OCI-LY1 (cell line): ENCODE measurements around the gene PICK1.

Source experiments
- H2AFZ ChIP-seq: fragments of 200-600 bp; sonication (generic), shearing (Covaris generic); 2 replicates; pipeline ENCODE4 v1.6.0; 2014; ENCODE audit warnings: antibody characterized with exemption, mild to moderate bottlenecking, low read length
- H3F3A ChIP-seq: fragments of 200-600 bp; sonication (generic), shearing (Covaris generic); 2 replicates; pipeline ENCODE4 v1.6.0; 2014; ENCODE audit warnings: mild to moderate bottlenecking, antibody characterized with exemption, low read length, moderate library complexity; ENCODE audit not compliant: insufficient read depth
- H3K27ac ChIP-seq: fragments of 200-600 bp; sonication (generic); 2 replicates; pipeline ENCODE4 v1.5.1; 2014; ENCODE audit warnings: low read length, mixed run types, mild to moderate bottlenecking, low read depth; ENCODE audit not compliant: poor library complexity, severe bottlenecking
- H3K27me3 ChIP-seq: fragments of 200-600 bp; sonication (generic); 2 replicates; pipeline ENCODE4 v1.6.0; 2014; ENCODE audit warnings: antibody characterized with exemption, mild to moderate bottlenecking, low read length, moderate library complexity; ENCODE audit not compliant: insufficient read depth
- H3K36me3 ChIP-seq: fragments of 200-600 bp; sonication (generic); 2 replicates; pipeline ENCODE4 v1.6.1; 2014; ENCODE audit warnings: mild to moderate bottlenecking, antibody characterized with exemption, low read length, moderate library complexity, mixed read lengths; ENCODE audit not compliant: insufficient read depth
- H3K4me1 ChIP-seq: fragments of 200-600 bp; sonication (generic); 2 replicates; pipeline ENCODE4 v1.5.1; 2014; ENCODE audit warnings: mild to moderate bottlenecking, low read length, moderate library complexity; ENCODE audit not compliant: insufficient read depth, severe bottlenecking
- H3K4me2 ChIP-seq: fragments of 200-600 bp; sonication (generic), shearing (Covaris generic); 2 replicates; pipeline ENCODE4 v1.6.1; 2014; ENCODE audit warnings: low read length
- H3K4me3 ChIP-seq: fragments of 200-600 bp; sonication (generic); 2 replicates; pipeline ENCODE4 v1.5.1; 2014; ENCODE audit warnings: low read length, low read depth, mild to moderate bottlenecking, mixed read lengths; ENCODE audit not compliant: poor library complexity, severe bottlenecking
- H3K79me2 ChIP-seq: fragments of 200-600 bp; shearing (Covaris generic); 2 replicates; pipeline ENCODE4 v1.6.1; 2016; ENCODE audit warnings: mixed run types, low read length, mixed read lengths; ENCODE audit not compliant: insufficient read depth
- H3K9ac ChIP-seq: fragments of 200-600 bp; sonication (generic), shearing (Covaris generic); 2 replicates; pipeline ENCODE4 v1.6.1; 2014; ENCODE audit warnings: mild to moderate bottlenecking, low read length, mixed read lengths
- H3K9me2 ChIP-seq: fragments of 200-600 bp; sonication (generic), shearing (Covaris generic); 2 replicates; pipeline ENCODE4 v1.6.1; 2014; ENCODE audit warnings: low read depth, mild to moderate bottlenecking, low read length, mixed read lengths
- H3K9me3 ChIP-seq: fragments of 200-600 bp; shearing (Covaris generic); 2 replicates; pipeline ENCODE4 v1.6.1; 2014; ENCODE audit warnings: low read length, mixed read lengths
- H4K20me1 ChIP-seq: fragments of 200-600 bp; sonication (generic), shearing (Covaris generic); 2 replicates; pipeline ENCODE4 v1.6.0; 2016; ENCODE audit warnings: mild to moderate bottlenecking, low read length; ENCODE audit not compliant: insufficient read depth
- CTCF ChIP-seq: fragments of 200-600 bp; sonication (generic), shearing (Covaris generic); IDR thresholded peaks from 2 replicates; pipeline ENCODE4 v1.5.1; 2017; ENCODE audit warnings: mild to moderate bottlenecking, antibody characterized with exemption, low read length, moderate library complexity, mixed read lengths
- EZH2 ChIP-seq: fragments of 200-600 bp; sonication (generic), shearing (Covaris generic); IDR thresholded peaks from 2 replicates; pipeline ENCODE4 v1.8.0; 2017; ENCODE audit warnings: borderline replicate concordance, mixed run types, mild to moderate bottlenecking, antibody characterized with exemption, low read length, moderate library complexity, mixed read lengths

The PICK1 gene

DNA sequence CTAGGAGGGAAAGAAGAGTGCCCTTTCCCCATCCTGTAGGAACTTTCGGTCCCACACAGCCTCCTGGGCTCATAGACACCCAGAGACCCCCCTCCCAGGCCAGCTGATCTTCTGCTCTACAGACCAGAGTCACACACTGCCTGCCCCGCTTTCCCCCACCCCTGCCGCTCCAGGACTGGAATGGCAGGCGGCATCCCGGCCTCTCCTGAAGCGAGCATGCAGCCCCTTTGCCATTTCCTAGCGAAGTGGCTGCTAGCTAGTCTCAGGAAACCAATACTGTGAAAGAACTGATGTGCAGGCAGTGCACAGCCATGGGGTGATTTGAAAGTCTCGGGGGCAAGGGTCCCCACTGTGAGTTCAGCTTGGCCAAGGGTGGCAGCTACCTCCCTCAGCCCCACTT, 8.3 kb downstream of the PICK1 start:
- H3K79me2 ChIP-seq: no peaks in the 10 kb centered on the region
- TF ChIP-seq EZH2: no peak
- TF ChIP-seq CTCF: no peak

GRCh38 chr22:38066381-38067027, 9.3 kb downstream of the PICK1 start:
- no peaks in the 10 kb centered on the region for H3K4me1 ChIP-seq
- H4K20me1 ChIP-seq: no peaks in the 10 kb centered on the region
- H3K27me3 ChIP-seq: no peaks in the 10 kb centered on the region
- TF ChIP-seq EZH2 (no peak), CTCF (no peak)
- H3K9me2 ChIP-seq: no peaks in the 10 kb centered on the region
- no peak overlapping the region for H3K27ac ChIP-seq
- H3K4me3 ChIP-seq: no peak overlapping the region
- H2AFZ ChIP-seq: no peak overlapping the region
- no peak overlapping the region for H3K4me2 ChIP-seq
- H3K9ac ChIP-seq: no peak overlapping the region
- H3K79me2 ChIP-seq: no peaks in the 10 kb centered on the region
- H3F3A ChIP-seq: no peaks in the 10 kb centered on the region
- H3K36me3 ChIP-seq: peaks cover 10% of the 10 kb centered on the region
- no peaks in the 10 kb centered on the region for H3K9me3 ChIP-seq

More for the DNA sequence above, 8.3 kb downstream of the PICK1 start:
- Histone ChIP-seq H3K9me2 (no peaks in the 10 kb centered on the region), H3K4me2 (no peak overlapping the region), H2AFZ (no peak overlapping the region), H3K27ac (no peak overlapping the region), H3K27me3 (no peaks in the 10 kb centered on the region), H3K9me3 (no peaks in the 10 kb centered on the region), H3F3A (no peaks in the 10 kb centered on the region), H3K9ac (no peak overlapping the region), H3K36me3 (peaks cover 8% of the 10 kb centered on the region), H4K20me1 (no peaks in the 10 kb centered on the region), H3K4me3 (no peak overlapping the region), H3K4me1 (no peaks in the 10 kb centered on the region)

GRCh38 chr22:38067028-38067415, 9.8 kb downstream of the PICK1 start:
- no peak overlapping the region for H3K4me3 ChIP-seq

More at GRCh38 chr22:38067028-38067415, 9.8 kb downstream of the PICK1 start:
- Histone ChIP-seq H3K9ac (no peak overlapping the region), H3K4me1 (no peaks in the 10 kb centered on the region), H4K20me1 (no peaks in the 10 kb centered on the region), H3K79me2 (no peaks in the 10 kb centered on the region), H3K27me3 (no peaks in the 10 kb centered on the region), H2AFZ (no peak overlapping the region), H3K27ac (no peak overlapping the region), H3K9me2 (no peaks in the 10 kb centered on the region), H3K9me3 (no peaks in the 10 kb centered on the region), H3F3A (no peaks in the 10 kb centered on the region), H3K4me2 (no peak overlapping the region), H3K36me3 (peaks cover 10% of the 10 kb centered on the region)
- TF ChIP-seq EZH2 (no peak), CTCF (no peak)
